Right atrium auricular region (tissue), 2 donors: ENCODE data around the gene KLHL26. TPM values are rescaled to one million over a fixed set of nuclear protein-coding genes. Genes with fewer than 3 reads are reported as not detected.

Experiments used
- DNase-seq: peaks from one replicate; pipeline ENCODE4 v3.0.0-alpha.2; 2019; ENCODE audit warnings: low spot score
- H3K27ac ChIP-seq, 2 donors: fragments of 200-600 bp; sonication (generic); 1 replicate in 1 of 2; 2 replicates in 1 of 2; pipeline ENCODE4 v1.5.1; 2016 to 2019
- H3K27me3 ChIP-seq, 2 donors: fragments of 200-600 bp; sonication (generic); one replicate each; pipeline versions ENCODE4 v1.5.1 to v1.6.0; 2017 to 2019
- H3K36me3 ChIP-seq: fragments of 200-600 bp; sonication (generic); one replicate; pipeline ENCODE4 v1.5.1; 2016
- H3K4me1 ChIP-seq, 2 donors: fragments of 200-600 bp; sonication (generic); one replicate each; pipeline versions ENCODE4 v1.5.1 to v1.6.0; 2017 to 2019
- H3K4me3 ChIP-seq, 2 donors: fragments of 200-600 bp; sonication (generic); 1 replicate in 1 of 2; 2 replicates in 1 of 2; pipeline ENCODE4 v1.5.1; 2017 to 2019; ENCODE audit warnings: mild to moderate bottlenecking in 1 of 2, moderate library complexity in 1 of 2
- H3K9me3 ChIP-seq, 2 donors: fragments of 200-600 bp; sonication (generic); one replicate each; pipeline ENCODE4 v1.5.1; 2019
- total RNA-seq, 2 donors: library from RNA; depleted of rRNA; stranded (reverse); fragments of >200 nt; gene quantifications; one replicate each; pipeline ENCODE4 v1.1.0, GENCODE V29; 2016
- TF ChIP-seq, protein P1 (sequence below), 2 donors: fragments of 200-600 bp; sonication (generic); IDR thresholded peaks; one replicate each; pipeline ENCODE4 v1.5.1; 2019; ENCODE audit warnings: antibody characterized with exemption in 2 of 2

The KLHL26 gene
- total RNA-seq, 2 donors from 2014 or later: 5.7 to 11.3 TPM

DNA sequence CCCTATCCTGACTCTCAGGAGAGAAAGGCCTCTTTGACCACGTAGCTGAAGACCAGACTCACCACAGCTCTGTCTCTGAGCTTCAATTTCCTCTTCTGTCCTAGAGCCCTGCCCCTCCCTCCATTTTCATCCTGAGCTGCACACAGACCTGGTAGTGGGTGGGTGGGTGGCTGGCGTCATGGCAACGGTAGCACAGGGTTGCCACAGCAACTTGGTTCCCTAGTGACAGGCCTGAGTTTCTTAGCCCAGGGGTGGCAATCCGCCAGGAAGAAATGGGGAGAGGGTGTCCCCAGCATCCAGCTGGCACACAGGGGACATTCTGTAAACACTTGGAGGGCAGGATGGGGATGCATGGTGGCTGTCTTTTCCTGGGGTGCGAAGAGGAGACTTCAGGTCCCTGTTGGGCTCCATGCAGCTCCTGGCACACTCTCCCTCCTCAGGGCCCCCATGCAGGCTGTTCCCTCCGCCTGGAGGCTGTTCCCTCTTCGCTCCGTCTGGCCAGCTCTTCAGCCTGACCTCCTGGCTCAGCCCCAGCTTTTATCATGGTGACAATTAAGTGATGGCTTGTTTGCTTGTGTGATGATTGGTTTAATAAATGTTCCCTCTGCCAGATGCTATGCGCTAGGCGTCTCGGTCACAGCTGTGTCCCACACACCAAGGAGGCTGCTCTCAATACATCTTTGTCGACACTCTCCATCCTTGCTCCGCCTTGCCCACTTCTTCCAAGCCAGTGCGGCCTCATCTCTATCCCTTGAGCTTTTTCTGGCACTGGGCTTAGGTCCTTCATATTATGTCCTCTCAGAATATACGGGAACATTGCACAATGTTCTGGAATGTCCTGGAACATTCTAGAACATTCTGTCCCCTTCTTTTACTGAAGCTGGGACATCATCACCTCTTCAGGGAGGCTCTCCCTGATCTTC lies 7.4 kb upstream of the KLHL26 start:
- Histone ChIP-seq H3K27me3 (no peaks in the 10 kb centered on the region), H3K36me3 (no peaks in the 10 kb centered on the region), H3K4me1 (no peaks in the 10 kb centered on the region), H3K4me3 (no peak overlapping the region), H3K27ac (peak overlapping the region; percentile 48 to 69), H3K9me3 (no peaks in the 10 kb centered on the region)
- DNase-seq: peak; percentile 89
- TF ChIP-seq, protein P1, sequence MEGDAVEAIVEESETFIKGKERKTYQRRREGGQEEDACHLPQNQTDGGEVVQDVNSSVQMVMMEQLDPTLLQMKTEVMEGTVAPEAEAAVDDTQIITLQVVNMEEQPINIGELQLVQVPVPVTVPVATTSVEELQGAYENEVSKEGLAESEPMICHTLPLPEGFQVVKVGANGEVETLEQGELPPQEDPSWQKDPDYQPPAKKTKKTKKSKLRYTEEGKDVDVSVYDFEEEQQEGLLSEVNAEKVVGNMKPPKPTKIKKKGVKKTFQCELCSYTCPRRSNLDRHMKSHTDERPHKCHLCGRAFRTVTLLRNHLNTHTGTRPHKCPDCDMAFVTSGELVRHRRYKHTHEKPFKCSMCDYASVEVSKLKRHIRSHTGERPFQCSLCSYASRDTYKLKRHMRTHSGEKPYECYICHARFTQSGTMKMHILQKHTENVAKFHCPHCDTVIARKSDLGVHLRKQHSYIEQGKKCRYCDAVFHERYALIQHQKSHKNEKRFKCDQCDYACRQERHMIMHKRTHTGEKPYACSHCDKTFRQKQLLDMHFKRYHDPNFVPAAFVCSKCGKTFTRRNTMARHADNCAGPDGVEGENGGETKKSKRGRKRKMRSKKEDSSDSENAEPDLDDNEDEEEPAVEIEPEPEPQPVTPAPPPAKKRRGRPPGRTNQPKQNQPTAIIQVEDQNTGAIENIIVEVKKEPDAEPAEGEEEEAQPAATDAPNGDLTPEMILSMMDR (IDR thresholded peaks at IDR 0.05): no peak

DNA sequence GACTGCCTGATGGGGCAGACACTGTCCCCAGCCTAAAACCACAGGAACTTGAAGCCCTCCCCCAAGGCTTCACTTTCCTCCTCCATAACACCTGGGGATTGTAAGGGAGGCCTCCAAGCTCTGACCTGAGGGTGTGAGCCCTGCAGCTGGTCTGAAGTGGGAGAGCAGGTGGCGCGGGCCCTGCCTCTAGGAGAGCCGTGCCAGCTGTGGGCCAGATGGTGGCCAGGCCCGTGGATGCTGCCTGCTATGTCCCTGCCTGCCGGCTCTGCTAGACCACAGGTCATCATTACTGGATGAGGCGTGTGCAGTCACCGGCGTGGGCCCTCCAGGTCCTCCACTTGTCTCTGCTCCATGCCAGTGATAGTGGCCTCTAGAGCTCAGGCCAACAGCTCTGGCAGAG lies 3.5 kb upstream of the KLHL26 start:
- Histone ChIP-seq H3K4me3 (no peak overlapping the region), H3K27me3 (no peaks in the 10 kb centered on the region), H3K27ac (no peak overlapping the region), H3K4me1 (peaks cover 0 to 28% of the 10 kb centered on the region in 2 donors), H3K9me3 (no peaks in the 10 kb centered on the region), H3K36me3 (no peaks in the 10 kb centered on the region)
- no peak for DNase-seq
- TF ChIP-seq, protein P1 (IDR thresholded peaks at IDR 0.05): no peak

DNA sequence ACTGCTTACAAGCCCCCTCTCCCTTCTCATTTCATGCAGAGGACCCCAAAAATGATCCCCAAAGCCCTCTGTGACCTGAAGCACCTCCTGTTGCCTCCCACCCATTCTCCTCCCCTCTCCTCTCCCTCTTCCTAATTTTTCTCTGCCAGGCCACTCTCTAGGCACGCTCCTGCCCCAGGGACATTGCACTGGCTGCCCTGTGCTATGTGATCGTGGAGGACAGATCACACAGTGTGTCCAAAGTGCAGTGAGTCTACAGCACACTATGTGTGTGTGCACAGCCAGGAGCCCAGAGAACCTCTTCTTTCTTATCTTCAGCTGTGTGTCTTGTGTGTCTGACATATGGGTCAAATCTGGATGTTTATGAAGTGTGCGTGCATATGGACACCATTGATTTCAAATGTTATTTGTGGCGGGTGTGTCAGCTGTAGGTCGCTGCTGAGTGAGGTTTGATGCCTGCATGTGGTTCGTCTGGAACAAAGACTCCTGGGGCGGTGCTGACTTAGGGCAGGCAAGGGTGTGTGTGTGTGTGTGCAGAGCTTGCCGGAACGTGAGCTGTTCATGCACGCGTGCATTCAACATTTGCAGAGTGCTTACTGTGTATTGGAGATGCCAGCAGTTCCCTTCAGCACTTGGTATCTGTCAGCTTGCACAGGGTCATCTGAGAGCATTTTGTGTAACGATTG lies 2.1 kb upstream of the KLHL26 start:
- Histone ChIP-seq H3K36me3 (no peaks in the 10 kb centered on the region), H3K9me3 (no peaks in the 10 kb centered on the region), H3K4me3 (no peak overlapping the region), H3K27me3 (no peaks in the 10 kb centered on the region), H3K4me1 (peaks cover 0 to 30% of the 10 kb centered on the region in 2 donors), H3K27ac (no peak overlapping the region)
- TF ChIP-seq, protein P1 (IDR thresholded peaks at IDR 0.05): no peak
- no peak for DNase-seq

DNA sequence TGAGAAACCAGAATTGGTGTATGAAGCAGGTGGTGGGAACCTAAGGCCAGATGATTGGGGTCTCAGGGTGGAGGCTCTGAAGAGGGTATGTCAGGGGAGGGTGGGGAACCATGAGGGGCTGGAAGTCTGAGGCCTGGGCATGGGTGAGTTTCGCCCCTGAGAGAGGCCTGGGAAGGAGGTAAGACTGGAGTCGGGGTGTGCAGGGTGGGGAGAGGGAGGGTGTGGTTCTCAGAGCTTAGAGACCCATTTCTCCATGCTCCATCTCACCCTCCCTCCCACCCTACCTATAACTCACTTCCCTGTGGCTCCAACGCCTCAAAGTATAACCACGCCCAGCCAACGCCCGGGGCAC lies 1.0 kb upstream of the KLHL26 start:
- Histone ChIP-seq H3K27me3 (no peaks in the 10 kb centered on the region), H3K9me3 (no peaks in the 10 kb centered on the region), H3K27ac (peak overlapping the region in 1 of 2 donors; percentile 90), H3K36me3 (no peaks in the 10 kb centered on the region), H3K4me1 (peaks cover 0 to 30% of the 10 kb centered on the region in 2 donors), H3K4me3 (peak overlapping the region in 1 of 2 donors; percentile 78)
- DNase-seq: no peak
- TF ChIP-seq, protein P1 (IDR thresholded peaks at IDR 0.05): no peak

DNA sequence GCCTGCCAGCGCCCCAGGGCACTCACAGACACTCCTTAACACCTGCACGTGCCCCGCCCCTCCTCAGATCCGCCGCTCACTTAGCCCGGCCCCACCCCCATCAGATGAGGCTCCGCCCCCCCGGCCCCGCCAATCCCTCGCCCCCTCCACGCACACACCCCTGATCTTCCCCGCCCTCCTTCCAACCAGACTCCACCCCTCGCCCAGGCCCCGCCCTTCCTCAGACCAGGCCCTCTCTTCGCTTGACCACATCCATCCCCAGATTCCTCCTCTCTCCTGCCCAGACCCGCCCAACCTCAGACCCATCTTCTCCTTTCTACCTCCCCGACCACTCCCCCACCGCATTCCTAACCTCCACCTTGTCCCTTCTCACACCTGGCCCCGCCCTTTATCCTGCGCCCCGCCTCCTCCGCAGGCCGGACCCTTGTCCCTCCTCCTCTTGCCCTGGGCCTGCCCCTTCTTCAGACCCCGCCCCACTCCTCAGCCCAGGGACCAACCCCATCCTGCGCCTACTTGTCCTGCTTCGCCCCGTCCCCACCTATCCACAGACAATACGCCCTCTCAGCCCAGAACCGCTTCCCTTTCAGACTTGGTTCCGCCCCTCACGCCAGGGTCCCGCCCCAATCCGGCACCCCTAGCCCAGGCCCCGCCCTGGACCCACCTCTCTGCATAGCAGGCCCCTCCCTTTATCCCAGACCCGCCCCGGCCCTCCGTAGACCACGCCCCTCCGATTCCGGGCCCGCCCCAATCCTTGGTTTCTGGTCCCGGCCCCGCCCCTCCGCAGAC lies 452 bp upstream of the KLHL26 start:
- Histone ChIP-seq H3K27me3 (no peaks in the 10 kb centered on the region), H3K27ac (peak overlapping the region; percentile 90 to 92), H3K9me3 (no peaks in the 10 kb centered on the region), H3K4me3 (peak overlapping the region; percentile 78), H3K4me1 (peaks cover 0 to 30% of the 10 kb centered on the region in 2 donors), H3K36me3 (no peaks in the 10 kb centered on the region)
- peak; percentile 98 for DNase-seq
- TF ChIP-seq, protein P1 (IDR thresholded peaks at IDR 0.05): no peak
